ENCODE data around the gene KIAA0040.
A peak's percentile ranks its signal among the peaks of the same experiment; 100 is the strongest.

Gene KIAA0040

DNA sequence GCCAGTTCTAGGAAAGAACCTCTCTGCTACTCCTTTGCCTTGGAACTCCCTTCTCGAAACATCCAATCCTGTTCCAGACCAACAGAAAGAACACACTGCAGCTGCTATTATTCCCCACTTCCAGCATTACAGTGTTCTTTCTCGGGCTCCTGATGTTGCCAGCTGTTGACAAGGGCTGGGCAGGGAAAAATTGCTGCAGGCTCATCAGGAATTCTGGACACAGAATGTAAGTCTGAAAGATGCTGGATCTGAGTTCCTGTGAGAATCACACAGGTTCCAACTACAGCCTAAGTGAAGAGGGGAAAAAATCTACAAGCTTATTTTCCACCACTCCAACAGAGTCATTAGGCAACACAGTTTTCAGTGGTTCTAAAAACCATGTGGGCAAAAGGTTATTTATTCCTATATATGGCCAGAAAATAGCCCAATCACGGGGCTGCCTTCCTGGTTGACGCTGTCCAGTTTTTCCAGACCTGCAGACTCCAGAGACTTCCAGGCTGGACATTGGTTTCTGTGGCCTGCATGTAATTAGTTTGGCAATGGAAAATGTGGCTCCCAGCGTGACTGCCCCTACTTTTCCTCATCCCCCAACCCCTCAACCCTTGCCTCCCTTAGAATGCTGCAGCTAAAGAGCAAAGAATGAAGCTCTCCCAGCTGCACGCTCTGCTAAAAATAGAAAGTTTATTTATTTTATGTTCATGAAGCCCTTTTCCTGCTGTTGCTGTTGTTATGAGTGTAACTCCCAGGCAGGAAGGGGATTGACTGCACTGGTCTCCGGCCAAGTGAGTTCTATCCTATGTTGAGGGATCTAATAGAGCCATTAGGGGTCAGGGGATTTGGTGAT is 8.3 kb upstream of the KIAA0040 start:
- no peak for DNase-seq

DNA sequence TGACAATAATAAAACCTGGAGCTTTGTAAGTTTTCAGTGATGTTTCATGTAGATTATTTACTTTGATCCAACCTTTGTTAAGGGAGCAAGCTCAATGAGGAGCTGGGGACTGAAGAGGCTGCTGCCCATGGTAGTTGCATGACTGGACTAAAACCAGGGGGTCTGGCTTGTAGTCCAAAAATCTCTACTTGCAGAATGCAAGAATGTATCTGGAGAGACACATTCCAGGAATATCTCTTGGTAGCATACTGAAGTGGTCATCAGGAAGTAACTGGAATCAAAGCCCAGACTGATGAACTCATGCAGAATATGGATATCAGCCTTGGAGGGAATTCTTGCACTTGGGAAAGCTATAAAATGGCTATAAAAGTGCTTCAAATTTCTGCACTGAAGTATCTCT is 5.8 kb upstream of the KIAA0040 start:
- no peak for DNase-seq

DNA sequence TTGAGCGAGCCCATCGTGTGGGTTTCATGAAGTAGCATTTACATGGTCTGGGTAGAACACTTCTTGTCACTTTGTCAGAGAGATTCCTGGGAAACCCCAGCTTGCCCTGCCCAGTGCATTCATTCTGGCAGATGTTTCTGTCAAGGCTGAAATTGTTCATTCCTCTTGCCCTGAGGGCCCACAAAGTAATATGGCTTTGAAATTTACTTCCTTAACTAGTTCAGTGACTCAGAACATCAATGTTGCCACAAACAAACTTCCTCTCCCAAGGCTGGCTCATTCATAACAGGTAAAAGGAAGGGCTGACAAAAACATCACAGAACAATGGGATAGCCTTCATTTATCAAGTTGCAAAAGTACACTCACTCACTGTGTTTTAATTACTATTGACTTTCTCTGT is 5.0 kb upstream of the KIAA0040 start:
- peak; percentile 62 to 67 for DNase-seq

DNA sequence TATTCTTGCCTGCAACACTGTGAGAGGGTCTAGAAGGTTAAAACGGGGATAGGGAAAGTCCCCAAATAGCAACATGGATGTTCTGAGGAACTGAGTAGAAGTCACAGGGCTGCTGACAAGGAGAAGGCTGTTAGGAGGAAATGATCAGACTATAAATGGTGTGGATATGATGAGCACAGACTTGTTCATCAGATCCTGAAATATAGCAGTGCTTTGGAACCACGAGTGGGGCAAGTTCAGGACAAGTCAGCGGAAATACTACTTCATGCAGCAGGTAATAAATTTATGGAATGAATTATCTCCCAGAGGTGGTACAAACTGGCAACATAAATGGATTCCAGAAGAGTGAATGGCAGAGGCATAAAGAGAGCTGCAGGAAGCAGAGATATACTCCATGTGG is 3.2 kb upstream of the KIAA0040 start:
- peak; percentile 36 to 65 for DNase-seq

DNA sequence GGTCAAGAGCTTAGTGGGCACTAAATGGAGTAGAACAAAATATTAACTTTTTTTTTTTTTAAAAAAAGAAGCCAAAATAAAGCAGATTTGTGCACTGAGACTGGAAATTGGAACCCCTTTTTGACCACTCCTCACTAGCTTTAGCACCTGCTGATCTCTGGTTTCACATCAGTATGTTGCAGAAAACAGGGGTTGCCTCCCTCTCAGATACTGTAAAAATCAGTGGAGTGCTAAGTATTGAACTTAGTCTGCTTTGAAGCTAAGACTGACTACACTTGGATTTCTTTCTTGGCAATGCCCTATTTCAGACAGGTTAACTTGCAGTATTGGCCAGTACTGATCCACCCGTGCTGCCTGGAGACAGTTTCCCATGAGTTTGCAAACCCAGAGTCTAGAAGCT is 2.7 kb upstream of the KIAA0040 start:
- no peak for DNase-seq

DNA sequence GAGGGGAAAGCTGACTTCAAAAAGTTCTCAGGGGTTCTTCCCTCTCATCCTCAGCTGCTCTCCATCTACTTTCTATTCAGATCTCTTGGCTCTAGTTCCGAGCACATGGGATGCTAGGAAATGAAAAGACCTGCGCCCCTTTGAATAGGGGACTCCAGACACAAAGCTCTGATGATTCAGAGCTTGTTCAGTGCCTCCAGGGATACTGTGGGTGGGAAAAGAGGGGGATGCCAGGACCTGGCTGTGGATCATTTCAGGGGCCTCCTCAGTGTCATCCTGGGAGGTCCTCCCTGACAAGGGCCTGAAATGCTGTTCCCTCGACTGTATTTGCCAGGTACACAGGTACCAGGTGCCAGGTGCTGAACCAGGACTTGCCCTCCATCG is 943 bp upstream of the KIAA0040 start:
- no peak for DNase-seq

DNA sequence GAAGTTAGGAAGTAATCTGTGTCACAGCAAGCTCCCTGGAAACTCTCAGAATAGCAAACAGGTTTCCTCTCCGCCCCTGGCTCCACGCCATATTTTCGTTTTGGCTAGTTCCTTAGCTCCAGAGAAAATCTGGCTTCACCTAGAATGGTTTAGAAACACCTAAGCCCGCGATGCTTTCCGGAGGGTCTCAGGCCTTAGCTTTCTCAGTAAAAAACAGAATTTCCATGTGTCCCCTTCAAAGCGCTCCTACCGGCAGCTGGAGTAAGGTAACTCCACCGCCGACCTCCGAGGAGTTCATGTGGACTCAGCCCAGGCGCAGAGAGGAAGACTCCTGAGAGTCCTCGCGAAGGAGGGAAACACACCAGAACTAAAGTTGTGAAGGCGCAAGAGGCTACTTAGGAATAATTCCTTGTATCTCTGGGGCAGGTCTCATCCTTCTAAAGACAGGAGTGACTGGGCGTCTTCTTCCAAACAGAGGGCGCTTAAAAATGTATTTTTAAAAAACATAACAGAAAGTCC is 406 bp downstream of the KIAA0040 start:
- peak; percentile 12 to 46 for DNase-seq

DNA sequence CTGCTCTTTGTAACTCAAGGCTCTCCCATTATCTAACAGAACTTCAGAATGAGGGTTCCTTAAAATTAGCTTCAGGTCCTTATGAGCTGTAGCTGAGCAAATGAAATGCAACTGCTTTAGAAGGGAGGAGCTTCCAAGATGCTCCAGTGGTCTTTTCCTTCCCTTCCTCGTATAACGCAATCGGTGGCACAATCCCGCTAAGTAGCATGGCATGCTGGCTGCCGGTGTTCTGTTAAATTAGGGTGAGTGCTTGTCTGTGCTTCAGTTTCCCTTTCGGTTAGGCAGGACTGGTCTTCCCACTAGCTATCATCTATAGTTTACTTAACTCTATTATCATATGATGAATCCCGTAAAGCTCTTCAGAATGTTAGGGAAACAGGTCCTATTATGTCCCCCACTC is 917 bp downstream of the KIAA0040 start:
- peak; percentile 46 to 56 for DNase-seq

DNA sequence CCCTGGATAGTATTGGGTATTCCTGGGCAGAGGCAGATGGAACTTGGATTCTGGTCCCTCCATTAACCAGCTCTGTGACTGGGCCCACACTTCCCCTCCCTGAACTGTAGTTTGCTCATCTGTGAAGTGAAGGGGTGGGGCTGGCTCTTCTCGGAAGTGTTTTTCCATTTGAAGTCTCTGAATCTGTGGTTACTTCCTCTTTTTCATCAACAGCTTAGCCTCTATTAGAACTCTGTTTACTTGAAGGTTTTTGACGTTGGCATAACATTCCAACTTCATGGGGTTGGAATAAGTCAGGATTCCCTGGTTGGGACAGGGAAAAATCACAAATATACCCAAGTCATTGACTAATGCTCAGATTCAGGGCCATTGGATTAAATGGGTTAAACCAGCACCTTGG is 3.6 kb downstream of the KIAA0040 start:
- DNase-seq = peak; percentile 74 to 81

DNA sequence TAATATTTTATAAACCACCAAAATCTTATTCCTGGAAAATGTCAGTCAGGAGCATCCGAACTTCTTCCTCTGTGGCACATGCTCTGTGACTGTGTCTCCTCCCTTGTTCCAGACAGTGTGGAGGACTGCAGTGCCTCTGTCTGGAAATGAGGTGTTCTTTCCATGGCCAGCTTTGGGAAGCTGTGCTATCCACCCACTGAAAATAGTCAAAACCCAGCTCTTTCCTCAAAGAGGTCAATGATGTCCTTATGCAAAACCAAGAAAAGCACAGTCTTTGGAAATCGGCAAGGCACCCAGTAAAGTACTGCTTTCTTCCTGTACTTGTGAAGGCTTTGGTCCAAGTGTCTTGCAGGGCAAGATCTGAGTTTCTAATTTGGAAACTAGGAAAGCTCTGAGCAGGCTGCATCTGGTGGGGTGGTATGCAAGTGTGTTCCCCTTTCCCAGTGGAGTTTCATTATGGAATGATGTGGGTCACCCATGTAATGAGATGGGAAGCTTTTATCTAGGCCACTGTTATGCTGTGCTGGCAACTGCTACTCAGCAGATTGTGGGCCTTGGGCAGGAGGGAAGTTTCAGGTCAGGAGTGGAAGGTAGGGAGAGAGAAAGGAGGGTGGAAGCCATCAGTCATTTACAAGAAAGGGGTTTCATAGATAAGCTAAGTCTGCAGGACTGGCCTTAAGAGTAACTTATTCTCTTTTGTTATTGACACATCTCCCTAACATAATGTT is 6.0 kb downstream of the KIAA0040 start:
- DNase-seq = peak; percentile 70 to 81

DNA sequence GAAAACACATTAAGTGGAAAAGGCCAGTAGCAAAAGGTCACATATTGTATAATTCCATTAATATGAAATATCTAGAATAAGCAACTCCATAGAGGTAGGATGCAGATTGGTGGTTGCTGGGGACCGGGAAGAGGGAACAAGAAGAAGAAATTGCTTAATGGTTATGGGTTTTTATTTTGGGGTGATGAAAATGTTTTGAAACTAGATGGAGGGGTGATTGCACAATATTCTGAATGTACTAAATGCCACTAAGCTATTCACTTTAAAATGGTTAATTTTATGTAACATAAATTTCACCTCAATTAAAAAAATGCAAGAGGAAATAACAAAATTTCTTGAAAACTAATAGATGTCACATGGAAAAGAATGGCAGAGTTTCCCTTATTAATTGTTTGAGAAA is 6.7 kb downstream of the KIAA0040 start:
- peak; percentile 44 to 58 for DNase-seq

DNA sequence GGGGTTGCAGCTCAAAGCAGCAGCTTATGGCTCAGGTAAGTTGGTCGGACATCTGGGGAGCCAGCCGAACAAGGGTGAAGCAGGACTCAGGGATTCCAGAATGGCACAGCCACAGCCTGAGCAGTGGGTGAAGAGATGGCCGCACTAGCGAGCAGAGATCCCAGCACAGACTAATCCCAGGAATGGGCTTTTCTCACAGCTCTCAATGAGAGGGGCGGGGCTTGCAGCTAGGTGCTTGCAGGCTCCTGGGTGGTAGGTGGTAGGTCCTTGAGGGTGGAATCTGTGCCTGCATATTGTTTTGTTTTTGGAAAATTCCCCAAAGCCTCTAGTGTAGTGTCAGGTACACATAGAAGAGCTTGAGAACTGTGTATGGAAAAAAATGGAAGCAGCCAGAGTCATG is 9.0 kb downstream of the KIAA0040 start:
- no peak for DNase-seq

DNA sequence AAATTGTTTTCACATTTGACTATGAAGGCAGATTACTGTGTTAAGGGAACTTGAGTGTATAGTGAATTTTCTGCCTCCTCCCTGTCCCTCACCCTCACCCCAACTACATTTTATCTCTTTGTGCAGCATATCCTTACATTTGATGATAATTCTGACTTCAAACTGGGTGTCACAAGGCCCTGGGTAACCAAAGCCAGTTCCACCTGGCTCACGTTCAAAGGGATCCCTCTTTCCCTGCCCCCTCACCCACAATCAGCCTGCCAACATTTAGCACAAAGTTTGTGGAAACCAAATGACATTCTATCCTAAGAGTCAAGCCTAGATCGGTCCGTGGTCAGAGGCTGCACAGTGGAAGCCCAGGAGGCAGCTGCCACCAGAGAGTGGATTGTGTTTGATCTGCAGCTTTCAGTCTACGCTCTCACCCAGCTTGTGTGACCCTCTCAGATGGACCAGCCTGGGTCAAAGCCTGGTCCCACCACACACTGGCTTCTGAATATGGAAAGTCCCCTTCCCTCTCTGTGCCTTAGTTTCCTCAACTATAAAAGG is 10.3 kb downstream of the KIAA0040 start:
- no peak for DNase-seq

DNA sequence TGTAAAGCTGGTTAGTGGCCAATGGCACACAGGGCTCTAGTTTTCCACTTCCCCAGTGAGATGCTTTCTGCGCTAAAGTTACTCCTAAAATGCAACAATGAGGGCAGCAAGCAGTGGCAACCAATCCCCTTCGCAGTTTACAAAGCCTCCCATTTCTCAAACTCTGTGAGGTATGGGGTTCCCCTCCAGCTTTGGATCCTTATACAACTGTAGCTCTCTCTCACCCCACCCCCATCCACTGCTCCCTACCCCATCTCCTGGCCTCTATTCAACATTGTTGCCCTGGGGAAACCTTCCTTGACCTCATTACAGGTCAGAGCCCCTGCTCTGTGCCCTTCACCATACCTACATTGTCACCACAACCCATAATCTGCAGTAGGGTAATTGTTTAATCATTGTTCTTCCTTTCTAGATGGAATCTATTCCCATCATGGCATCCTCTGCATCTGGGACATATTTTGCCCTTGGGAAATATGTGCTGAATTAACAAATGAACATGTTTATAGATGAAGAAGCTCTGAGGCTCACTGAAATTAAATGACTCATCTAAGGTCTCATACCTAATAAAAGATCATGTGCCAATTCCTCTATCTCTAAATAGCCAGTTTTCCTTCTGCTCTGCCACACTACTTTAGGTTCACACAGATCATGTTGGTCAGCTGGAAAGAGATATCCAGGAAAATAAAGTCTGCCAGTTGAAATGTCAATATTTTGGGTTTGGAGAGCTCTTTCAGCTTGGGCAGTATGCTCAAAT is 12.6 kb downstream of the KIAA0040 start:
- DNase-seq = no peak

DNA sequence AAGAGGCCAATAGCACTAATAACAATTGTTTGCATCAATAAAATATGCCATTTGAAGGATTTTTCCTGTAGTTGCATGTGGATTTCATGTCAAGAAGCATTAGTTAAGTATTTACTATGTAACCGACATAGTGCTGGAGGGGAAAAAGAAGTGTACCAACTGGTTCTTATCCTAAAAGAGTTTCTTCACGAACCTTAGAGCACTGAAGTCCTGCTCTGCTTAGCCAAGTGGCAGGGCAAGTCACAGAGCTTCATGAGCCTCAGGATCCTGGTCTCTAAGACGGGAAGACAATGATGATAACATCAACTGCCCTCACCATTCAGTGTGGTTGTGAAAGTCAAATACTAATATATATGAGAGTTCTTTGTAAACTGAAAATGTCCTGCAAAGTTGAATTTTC is 14.1 kb downstream of the KIAA0040 start:
- DNase-seq = no peak

DNA sequence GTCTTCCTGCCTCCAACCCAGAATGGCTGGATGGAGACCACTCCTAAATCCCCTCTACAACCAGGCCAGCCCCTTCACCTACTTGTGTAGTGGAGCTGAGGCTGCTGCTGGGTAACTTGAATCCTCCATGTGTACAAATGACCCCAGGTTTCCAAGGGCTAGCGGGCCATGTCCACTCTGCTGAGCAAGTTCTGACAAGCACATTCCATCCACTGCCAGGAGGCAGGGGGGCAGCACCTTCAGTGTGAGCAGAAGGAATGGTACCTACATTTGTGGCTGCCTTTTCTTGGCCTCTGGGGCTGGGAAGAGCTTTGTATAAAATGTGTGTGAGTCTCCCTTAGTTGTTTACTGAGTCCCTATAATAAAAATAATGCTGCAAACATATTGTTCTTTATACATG is 14.5 kb downstream of the KIAA0040 start:
- DNase-seq = no peak

DNA sequence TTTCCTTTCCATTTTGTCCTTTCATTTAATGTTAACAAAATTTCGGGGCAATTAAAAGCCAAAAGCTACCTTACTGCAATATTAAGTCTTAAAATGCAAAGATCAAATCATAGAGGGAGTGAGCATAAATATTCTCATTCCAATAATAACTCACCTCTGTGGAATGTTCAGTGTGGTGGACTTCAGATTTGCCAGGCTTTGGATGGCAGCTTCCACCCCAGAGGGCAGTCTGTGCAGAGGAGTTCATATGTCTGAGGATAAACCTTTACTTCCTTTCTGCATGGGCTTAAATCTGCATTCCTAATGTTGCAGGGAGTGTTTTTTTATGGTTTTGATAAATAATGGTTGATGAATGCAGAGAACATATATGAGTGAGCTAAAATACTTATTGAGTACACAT is 16.3 kb downstream of the KIAA0040 start:
- no peak for DNase-seq

DNA sequence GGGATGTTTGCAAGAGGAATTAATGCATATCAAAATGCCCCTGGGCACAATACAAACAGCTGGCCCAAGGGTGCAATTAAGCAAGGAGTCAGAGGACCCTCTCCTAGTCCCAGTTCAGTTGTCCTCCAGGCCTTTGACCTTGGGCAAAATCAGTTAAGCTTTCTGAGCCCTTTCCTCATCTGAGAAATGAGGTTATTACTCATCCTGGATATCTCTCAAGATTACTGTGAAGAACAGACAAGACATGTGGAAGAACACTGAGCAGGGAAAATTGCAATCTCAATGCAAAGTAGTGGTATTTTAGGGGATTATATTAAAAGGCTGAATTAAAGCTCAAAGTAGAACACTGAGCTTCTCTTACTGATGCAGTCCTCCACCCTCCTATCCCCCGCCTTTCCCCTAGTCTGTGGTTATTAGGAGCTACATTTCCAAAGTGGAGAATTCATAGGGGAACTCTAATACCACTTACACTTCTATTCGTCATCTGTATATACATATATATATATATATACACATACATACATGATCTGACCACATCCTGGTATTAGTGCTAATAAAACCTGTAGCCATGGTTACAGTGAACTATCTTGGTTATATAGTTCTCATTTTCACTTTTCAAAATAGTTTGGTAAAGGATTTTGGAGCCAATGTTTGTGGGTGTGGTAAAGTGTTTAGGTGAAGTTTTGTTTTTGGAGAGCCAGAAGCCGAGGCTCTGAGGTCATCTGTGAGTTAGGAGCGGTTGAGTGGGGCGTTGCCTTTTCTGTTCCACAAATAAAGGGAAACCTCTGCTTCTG is 18.1 kb downstream of the KIAA0040 start:
- DNase-seq = no peak

DNA sequence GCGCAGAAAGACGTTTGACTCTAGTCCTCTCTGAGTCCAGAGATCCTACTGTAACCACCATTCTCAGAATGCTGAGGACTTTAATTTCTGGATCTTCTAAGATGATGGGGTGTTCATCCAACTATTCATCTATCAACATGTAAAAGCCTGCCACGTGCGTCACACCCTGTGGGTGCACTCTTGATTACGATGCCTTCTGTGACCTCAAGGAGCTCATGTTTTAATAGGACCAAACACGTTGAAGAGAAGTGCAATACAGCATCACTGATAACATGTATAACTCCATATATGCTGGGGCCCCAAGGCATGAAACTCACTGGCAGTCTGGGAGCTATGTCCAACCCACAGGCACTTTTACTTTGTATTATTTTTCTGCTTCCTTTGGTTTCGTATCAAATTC is 19.0 kb downstream of the KIAA0040 start:
- no peak for DNase-seq

DNA sequence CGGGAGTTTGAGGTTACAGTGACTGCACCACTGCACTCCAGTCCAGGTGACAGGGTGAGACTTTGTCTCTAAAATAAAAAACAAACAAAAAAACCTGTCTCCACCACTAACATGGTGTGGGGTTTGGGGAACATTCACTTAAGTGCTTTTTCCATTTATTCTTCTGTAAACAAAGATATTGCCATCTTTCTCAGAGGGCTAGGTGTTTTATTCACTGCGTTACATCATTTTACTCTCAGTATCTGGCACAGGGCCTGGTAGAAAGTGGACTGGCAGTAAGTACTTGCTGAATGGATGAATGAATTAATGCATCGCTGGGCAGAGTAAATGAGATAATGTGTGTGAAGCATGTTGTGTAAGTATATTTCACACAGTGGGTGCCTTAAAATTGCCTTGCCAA is 20.1 kb downstream of the KIAA0040 start:
- no peak for DNase-seq

DNA sequence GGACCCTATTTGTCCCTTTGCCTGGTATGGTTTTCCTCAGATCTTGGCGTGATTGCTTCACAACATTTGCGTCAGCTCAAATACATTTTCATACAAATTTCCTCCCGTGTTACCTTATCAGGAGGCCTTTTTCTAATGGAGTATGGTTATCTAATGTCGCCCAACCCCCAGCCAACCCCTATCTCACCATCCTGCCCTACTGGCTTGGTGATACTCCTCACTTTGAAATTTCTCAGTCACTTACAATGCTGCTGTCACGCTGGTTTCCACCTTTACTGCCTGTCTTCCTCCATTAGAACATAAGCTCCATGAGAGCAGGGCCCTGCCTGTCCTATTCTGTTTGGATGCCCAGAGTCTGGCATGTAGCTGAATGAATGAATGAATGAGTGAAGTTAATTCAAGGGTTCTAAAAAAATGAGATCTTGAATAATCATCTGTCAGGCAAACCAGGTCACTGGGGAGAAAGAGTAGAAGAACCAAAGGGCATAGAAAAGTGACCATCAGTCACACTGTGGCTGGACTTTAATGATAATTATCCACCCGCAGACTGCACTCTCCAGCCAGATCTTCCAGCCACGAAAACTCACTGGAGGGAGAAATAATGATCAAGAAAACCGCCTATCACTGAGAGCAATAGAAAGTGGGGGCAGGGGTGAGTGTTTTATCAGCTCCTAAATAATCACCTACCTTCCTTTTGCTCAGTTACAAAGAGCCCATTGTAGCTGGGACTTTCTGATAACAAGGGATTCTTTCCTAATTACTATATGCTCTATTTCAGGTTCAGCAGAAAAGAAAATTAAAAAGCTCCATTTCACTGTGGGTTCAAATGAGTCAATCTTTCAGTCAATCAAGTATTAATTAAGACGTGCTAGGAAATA is 21.3 kb downstream of the KIAA0040 start:
- no peak for DNase-seq
